GM15510 (cell line): Measurements from ENCODE around the gene CXCL11.

Experiments
- POLR2A ChIP-seq: IDR thresholded peaks from 3 replicates; pipeline ENCODE4 v1.6.1; 2011; ENCODE audit warnings: borderline replicate concordance; ENCODE audit not compliant: insufficient read length; ENCODE audit errors: extremely low read depth

CXCL11 gene

DNA sequence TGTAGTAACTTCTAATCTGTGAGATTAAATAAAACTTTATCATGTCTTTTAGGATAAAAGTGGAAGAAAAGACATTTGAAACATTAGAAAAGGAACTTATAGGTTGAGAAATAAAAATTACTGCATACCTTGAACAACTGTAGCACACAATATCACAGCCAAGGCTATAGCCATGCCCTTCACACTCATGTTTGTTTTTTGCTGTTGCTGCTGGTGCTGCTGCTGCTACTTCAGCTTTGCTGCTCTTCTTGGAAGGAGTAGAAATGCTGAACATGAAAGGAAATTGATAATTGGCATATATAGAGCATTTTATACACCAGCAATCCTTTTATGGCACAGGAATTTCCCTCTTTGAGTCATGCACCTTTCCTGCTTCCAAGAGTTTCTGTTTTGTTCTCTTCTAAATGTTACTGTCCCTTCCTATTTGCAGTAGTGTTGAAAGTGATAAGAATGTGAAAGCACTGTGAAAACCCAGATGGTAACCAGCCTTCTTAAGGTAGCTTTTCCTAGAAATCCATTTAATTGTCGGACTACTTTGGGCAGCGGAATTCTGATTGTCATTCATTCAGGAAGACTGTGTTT, at the start of gene CXCL11:
CXCL11 (minus strand) TSS at position 272 of the 582 bp plus-strand sequence; CDS start at position 189, 83 bp downstream.
- TF ChIP-seq POLR2A, result no peak

DNA sequence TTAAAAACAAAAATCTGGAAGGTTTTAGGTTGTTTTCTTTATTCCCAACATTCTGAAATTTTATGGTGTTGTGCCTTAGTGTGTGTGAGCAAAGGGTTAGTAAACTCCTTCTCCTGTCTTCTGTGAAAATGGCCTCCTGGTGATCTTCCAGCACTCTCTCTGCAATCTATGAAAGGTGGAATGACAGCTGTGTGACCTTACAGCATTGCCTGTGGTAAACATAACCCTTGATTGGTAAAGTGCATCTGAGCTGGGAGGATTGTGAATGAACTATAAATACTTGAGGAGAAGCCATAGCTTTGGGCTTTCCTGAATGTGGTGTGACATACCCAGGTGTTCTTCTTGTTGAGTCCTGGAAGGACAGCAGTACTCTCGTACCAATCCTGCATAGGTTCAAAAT, 48.7 kb upstream of the CXCL11 start:
- no peak for TF ChIP-seq POLR2A

DNA sequence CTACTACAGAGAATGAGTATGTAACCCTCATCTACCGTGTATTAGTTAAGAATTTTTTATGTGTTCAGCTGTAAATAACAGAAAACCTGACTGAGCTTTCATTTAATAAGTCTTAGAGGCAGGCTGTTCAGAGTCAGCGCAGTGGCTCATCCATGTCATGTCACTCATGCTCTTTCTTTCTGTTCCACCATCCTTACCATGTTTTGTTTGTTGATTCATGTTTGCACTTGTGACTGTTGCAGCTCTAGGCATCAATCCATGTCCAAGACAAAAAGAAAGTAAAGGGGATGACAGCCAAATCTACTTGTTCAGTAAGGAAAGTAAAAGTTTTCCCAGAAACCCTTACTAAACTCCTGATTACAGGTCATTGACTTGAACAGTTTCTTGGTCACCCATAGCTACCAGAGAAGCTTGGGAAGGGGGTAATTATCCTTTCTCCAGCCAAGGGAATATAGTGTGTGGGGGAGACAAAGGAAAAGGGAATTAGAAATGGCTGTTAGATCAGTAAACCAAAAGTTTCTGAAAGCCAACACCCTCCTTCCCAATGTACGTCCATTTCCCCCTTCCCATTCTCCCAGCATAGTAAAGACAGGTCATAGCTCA, 47.6 kb upstream of the CXCL11 start:
- no peak for TF ChIP-seq POLR2A

DNA sequence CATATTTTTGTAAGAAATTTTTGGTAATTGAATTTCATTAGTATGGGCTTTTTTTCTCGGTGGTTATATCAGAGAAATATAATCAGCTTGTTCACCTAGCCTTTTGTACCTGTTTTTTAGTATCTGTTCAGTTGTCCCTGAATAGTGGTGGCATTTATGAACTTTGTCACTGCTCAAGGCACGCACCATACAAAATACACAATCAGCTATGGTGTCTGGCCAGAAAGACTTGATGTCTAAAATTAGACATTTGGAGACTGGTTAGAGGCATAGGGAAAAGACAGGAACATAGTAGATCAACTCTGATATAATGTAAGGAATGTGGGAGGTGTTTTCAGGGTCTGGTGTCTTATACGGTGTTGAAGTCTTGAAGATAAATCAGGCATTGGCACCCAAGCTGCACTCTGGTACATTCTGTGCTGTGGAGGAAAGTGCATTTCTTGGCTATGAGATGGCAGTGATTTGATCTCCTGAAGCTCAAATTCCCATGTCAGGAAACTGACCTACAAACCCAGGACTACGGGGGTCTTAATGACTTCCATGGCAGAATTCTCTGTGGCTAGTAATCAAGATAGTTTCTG, 42.3 kb upstream of the CXCL11 start:
- no peak for TF ChIP-seq POLR2A

DNA sequence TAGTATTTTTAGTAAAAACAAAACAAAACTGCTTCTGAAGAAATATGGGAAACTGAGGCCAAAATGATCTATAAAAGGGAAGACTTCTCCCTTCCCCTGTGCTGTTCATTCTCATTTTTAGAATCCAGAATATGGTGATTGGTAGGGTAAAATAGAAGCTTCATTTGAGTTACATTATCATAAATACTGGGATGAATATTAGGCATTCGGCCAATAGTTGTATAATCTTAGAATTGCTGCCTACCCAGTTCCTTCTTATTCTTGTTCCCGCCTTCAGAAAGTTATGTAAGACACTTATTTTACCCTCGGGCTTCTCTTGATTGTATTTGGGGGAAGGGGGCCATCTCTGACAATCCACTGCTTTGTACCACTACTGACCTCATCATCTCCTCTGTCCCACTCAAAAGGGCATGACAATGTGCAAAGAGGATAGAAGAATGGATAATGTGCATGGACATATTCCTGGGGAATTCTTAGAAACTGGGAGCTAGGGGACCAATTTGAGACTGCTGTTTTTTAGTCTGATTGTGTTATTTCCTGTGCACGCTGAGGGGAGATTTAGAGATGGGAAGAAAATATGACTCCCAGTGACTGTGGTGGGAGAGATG, 39.2 kb upstream of the CXCL11 start:
- TF ChIP-seq POLR2A, result no peak

DNA sequence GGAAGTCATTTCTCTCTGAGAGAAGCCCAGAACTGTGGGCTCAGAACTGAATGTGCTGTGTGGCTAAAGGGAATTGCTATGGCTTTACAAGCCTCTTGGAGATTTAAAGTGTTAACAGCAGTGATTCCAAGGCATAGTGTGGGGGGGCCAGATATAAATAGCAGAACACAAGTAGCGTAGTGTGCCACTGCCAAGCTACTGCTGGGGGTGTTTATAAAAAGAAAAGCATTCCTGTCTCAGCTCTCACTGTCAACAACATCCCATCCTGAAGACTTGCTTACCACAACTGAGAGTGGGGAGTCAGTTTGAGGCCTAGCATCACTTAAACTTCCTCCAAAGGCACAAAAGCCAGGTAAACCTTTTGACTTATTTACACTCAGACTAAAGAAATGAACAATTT, 38.6 kb upstream of the CXCL11 start, which contains the start of gene ART3:
ART3 (plus strand) TSS at position 242 of the 400 bp plus-strand sequence. CDS start 1,181 bp downstream, outside the sequence.
- TF ChIP-seq POLR2A, result no peak

DNA sequence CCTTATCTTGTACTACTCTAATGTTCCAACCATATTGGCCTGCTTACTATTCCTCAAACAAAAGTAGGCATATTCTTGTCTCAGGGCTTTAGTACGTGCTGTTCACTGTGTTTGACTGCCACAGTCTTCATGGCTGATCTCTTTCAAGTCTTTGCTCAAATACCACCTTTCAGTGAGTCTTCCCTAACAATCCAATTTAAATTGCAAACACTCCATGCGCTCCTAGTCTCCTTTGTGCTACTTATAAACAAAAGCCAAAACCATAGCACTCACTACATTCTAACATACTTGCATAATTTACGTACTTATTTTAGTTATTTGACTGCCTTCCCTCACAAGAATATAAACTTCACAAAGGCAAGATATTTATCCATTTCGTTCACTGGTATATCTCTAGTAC, 36.9 kb upstream of the CXCL11 start:
- TF ChIP-seq POLR2A, result no peak

DNA sequence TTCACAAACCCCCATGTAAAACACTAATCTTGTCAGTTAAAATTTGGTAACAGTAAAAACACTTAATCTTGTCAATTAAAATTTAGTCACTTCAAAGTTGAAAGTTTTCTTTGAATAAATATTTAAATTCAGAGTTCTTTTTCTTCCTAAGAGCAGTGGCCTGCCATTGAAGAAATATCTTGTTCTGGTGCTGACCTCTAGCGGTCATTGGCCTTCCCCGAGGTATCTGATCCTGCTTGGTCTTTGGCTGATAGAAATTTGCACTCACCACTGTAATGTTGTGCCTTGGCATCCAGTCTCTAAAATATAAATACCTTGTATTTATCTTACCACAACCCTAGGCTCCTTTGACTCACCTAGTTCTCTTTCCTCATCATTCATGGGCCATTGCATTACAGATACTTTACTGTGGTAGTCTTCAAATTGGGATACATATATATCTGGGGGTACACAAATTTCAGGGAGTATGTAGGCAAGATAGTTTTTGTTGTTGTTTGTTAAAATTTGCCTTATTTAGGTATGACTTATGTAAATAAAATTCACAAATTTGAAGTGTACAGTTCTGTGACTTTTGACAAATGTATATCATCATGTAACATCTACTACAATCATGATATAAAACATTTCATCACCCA, 31.9 kb upstream of the CXCL11 start:
- TF ChIP-seq POLR2A, result no peak

DNA sequence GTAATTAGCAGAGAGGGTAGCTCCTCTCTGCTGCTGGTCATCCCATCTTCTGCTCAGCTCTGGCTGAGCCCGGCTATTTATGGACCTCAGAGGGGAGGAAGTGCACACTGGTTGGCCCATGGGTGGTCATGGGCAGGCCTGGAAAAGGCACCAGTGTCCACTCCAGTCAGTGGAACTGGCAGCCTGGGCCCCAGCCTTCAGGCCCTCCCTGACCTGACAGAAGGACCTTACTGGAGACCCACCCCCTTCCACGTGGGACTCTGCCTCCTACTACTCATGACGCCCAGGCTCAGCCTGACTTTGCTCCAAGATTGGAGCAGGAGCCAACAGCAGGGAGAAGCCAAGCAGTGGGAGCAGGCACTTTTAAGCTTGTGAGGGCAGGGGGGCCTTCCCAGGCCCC, 30.7 kb upstream of the CXCL11 start:
- TF ChIP-seq POLR2A, result no peak

DNA sequence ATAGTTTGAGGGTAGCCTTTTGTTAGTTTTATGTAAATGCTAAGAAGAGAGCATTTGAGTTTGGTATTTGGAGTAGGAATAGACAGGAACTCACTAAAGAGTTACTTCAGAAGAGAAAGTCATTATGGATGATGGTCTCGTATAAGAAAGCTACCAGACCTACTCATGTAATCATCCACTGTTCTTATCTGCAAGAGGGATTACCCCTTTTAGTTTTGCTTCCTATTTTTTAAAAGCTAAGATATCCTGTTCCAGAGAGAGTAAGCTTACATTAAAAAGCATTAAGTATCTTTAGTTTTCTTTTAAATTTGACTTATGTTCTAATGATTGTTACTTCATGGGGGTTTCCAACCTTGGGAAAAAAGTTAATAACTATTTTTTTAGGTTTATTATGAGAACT, 26.1 kb upstream of the CXCL11 start:
- no peak for TF ChIP-seq POLR2A

DNA sequence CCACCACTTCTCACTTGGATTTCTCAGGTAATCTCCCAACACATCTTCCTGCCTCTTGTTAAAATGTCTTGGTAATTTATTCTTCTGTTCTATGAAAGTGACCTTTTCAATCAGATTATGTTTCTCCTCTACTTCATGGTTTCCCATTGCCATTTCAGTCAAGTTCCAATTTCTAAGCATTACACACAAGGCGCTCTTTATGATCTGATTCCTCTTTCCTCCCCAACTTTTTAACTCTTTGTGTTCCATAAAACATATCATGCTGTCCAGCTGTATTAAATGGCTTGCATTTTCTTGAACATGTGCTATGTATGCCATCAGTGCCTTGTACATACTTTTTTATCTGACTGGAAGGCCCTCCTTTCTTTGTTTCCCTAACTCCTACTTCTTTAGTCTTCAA, 25.6 kb upstream of the CXCL11 start:
- no peak for TF ChIP-seq POLR2A

DNA sequence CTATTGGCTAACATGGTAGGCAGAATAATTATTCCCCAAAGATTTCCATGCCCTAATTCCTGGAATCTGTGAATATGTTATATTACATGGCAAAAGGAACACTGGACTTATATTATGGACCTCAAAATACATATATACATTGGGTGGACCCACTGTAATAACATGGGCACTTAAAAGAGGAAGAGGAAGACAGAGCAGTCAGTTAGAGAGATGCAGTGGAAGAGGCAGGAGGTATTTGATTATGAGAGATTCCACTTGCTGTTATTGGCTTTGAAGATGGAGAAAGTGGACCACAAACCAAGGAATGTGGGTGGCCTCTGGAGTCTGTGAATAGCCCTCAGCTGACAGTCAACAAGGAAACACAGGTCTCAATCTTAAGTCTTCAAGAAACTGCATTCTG, 24.6 kb upstream of the CXCL11 start:
- TF ChIP-seq POLR2A, result no peak

DNA sequence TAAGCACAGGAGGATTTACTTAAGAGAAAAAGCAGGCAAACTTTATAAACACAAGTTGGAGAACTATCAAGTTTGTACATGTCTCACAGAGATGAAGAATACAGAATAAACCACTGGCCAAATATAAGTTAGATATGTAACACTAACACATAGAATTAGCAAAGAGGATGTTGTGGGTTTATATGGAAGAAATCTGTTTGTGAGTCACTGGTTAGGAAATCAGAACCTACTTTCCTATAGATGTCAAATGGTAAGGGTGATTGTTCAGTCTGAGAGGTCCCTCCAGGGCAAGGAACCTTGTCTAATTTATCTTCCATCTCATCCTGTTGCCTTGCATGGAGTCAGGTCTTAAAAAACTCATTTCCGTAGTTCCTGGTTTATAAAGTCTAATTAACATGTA, 23.9 kb upstream of the CXCL11 start:
- TF ChIP-seq POLR2A, result no peak

DNA sequence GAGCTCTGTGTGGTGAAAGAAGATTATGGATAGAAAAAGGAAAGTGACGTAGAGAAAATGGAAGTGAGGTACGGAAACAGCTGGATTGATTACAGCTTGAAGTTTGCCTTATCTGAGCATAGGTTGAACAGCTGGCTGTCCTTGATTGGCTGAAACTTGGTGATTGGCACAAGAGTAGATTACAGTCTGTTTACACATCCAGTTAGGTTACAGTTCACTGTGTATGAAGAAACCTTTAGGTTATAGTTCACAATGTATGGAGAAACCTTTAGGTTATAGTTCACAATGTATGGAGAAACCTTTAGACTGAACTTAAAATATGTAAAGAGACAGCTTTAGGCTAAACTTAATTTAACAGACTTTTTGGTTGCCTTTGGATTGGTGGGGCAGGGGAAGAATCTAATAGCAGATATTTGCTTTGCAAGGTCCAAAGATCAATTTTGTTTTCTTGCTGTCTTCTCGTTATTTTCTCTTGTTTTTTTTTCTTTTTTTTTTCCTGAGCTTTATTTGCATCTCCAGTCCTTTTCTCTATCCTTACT, 23.1 kb upstream of the CXCL11 start:
- no peak for TF ChIP-seq POLR2A

DNA sequence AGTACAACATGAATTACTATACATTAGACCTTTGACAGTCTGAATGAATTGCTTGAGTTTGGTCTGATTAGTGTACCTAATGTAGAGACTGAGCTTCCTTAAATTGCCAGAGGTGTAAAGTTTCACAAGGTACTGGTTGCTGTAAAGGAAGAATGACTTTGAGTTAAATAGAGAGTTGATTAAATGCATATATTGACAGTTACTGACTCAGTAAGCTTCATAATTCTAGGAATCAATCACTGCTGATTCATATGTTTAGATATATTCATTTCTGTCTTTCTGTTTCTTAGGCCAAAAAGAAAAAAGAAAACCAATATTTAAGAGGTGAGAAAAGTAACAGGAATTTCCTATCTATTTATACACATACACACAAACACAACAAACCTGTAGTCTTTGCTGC, 22.4 kb upstream of the CXCL11 start:
- no peak for TF ChIP-seq POLR2A
